Measurements from ENCODE around the gene ST8SIA1.

Gene ST8SIA1

DNA sequence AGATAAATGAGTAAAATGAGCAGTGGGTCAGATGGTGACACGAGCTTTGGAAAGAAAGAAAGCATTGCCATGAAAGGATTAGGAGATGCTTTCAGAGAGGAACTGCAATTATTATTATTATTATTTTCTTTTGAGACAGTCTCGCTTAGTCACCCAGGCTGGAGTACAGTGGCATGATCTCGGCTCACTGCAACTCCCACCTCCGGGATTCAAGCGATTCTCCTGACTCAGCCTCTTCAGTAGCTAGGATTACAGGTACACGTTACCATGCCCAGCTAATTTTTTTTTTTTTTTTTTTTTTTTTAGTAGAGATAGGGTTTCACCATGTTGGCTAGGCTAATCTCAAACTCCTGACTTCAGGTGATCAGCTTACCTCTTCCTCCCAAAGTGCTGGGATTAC, 77.4 kb downstream of the ST8SIA1 start:
- no peaks in the 10 kb centered on the region for H3K9me3 ChIP-seq (replicated peaks; ENCODE audit: insufficient read depth, low read length)

DNA sequence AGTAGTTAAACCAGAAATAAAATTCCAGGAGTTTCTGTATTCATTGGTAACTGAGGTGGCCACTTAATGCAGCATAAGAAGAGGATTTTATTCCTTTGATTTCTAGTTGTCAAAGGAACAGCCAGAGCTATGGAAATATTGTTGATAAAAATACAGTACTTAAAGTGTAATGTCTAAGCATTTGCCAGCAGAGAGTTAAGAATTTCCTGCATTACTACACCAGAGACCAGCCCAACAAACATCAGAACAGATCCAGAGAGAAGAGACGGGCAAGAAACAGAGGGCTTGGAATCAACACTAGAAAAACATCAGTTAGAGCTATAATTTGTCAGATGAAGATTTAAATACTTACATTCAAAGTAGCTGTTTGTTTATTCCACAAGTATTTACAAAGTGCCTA, 77.9 kb downstream of the ST8SIA1 start:
- Histone ChIP-seq H3K9me2 (replicated peaks; ENCODE audit: insufficient read depth, low read length) (no peaks in the 10 kb centered on the region), H3K4me1 (ENCODE audit: low read length) (peaks cover 18% of the 10 kb centered on the region), H3K9ac (ENCODE audit: low read length) (peak overlapping the region; percentile 11; the same call in 1 of the 2 replicates), H3K36me3 (replicated peaks; ENCODE audit: insufficient read depth, low read length) (no peaks in the 10 kb centered on the region), H3K9me3 (replicated peaks; ENCODE audit: insufficient read depth, low read length) (no peaks in the 10 kb centered on the region), H4K20me1 (ENCODE audit: insufficient read depth, low read length) (no peaks in the 10 kb centered on the region), H3F3A (ENCODE audit: insufficient read depth, low read length) (peaks cover 5% of the 10 kb centered on the region), H3K27ac (ENCODE audit: low read length) (peak overlapping the region; percentile 90), H3K4me3 (ENCODE audit: low read length) (no peak overlapping the region), H3K79me2 (ENCODE audit: low read length) (no peaks in the 10 kb centered on the region), H3K4me2 (ENCODE audit: low read depth, low read length) (peak overlapping the region; percentile 88), H2AFZ (ENCODE audit: low read length) (no peak overlapping the region; the same call in 1 of the 2 replicates), H3K27me3 (replicated peaks; ENCODE audit: insufficient read depth, low read length) (no peaks in the 10 kb centered on the region)
- no peak for DNase-seq
- TF ChIP-seq EZH2 (optimal IDR thresholded peaks at IDR 0.05; ENCODE audit: low read depth, low read length), result no peak
- TF ChIP-seq, protein P1, sequence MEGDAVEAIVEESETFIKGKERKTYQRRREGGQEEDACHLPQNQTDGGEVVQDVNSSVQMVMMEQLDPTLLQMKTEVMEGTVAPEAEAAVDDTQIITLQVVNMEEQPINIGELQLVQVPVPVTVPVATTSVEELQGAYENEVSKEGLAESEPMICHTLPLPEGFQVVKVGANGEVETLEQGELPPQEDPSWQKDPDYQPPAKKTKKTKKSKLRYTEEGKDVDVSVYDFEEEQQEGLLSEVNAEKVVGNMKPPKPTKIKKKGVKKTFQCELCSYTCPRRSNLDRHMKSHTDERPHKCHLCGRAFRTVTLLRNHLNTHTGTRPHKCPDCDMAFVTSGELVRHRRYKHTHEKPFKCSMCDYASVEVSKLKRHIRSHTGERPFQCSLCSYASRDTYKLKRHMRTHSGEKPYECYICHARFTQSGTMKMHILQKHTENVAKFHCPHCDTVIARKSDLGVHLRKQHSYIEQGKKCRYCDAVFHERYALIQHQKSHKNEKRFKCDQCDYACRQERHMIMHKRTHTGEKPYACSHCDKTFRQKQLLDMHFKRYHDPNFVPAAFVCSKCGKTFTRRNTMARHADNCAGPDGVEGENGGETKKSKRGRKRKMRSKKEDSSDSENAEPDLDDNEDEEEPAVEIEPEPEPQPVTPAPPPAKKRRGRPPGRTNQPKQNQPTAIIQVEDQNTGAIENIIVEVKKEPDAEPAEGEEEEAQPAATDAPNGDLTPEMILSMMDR (IDR thresholded peaks at IDR 0.05; ENCODE audit: low read length), result no peak
- no peak for TF ChIP-seq EZH2phosphoT487 (IDR thresholded peaks at IDR 0.05; ENCODE audit: low read length)

More for the DNA sequence above, 77.4 kb downstream of the ST8SIA1 start:
- H3K27me3 ChIP-seq (replicated peaks; ENCODE audit: insufficient read depth, low read length), result no peaks in the 10 kb centered on the region
- H3K4me3 ChIP-seq (ENCODE audit: low read length), result no peak overlapping the region
- no peak overlapping the region for H3K9ac ChIP-seq (ENCODE audit: low read length)
- TF ChIP-seq, protein P1 (IDR thresholded peaks at IDR 0.05; ENCODE audit: low read length), result no peak
- TF ChIP-seq EZH2 (optimal IDR thresholded peaks at IDR 0.05; ENCODE audit: low read depth, low read length), result no peak
- no peak overlapping the region for H3K27ac ChIP-seq (ENCODE audit: low read length)
- peaks cover 18% of the 10 kb centered on the region for H3K4me1 ChIP-seq (ENCODE audit: low read length)
- no peaks in the 10 kb centered on the region for H3K36me3 ChIP-seq (replicated peaks; ENCODE audit: insufficient read depth, low read length)
- DNase-seq, result no peak
- peaks cover 5% of the 10 kb centered on the region for H3F3A ChIP-seq (ENCODE audit: insufficient read depth, low read length)
- H2AFZ ChIP-seq (ENCODE audit: low read length), result no peak overlapping the region
- H3K79me2 ChIP-seq (ENCODE audit: low read length), result no peaks in the 10 kb centered on the region
- H4K20me1 ChIP-seq (ENCODE audit: insufficient read depth, low read length), result no peaks in the 10 kb centered on the region
- H3K4me2 ChIP-seq (ENCODE audit: low read depth, low read length), result no peak overlapping the region
- H3K9me2 ChIP-seq (replicated peaks; ENCODE audit: insufficient read depth, low read length), result no peaks in the 10 kb centered on the region

DNA sequence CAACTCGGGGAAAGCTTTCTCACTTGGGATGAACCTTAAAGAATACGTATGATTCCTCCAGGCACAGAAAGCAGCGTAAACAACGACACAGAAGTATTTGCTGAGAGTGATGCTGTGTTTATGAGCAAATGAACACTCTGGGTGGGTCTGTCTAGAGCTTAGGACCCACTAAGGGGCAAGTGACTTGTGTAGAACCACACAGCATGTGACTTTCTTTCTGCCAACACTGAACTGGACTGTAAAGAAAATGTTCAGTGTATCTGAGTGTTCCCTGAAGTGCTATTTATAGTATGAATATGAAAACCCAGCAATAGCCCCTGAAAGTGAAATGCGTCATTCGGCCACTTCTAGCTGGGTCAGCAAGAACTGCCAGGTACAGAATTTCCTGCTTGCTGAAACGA, 78.5 kb downstream of the ST8SIA1 start:
- no peaks in the 10 kb centered on the region for H3K9me2 ChIP-seq (replicated peaks; ENCODE audit: insufficient read depth, low read length)
- H3F3A ChIP-seq (ENCODE audit: insufficient read depth, low read length), result peaks cover 5% of the 10 kb centered on the region
- peaks cover 18% of the 10 kb centered on the region for H3K4me1 ChIP-seq (ENCODE audit: low read length)

More for the DNA sequence above, 78.5 kb downstream of the ST8SIA1 start:
- Histone ChIP-seq H3K79me2 (ENCODE audit: low read length) (no peaks in the 10 kb centered on the region), H3K9me3 (replicated peaks; ENCODE audit: insufficient read depth, low read length) (no peaks in the 10 kb centered on the region), H3K4me2 (ENCODE audit: low read depth, low read length) (peak overlapping the region; percentile 88), H3K9ac (ENCODE audit: low read length) (peak overlapping the region; percentile 65), H3K36me3 (replicated peaks; ENCODE audit: insufficient read depth, low read length) (no peaks in the 10 kb centered on the region), H3K27ac (ENCODE audit: low read length) (peak overlapping the region; percentile 90), H4K20me1 (ENCODE audit: insufficient read depth, low read length) (no peaks in the 10 kb centered on the region), H3K4me3 (ENCODE audit: low read length) (peak overlapping the region; percentile 36), H2AFZ (ENCODE audit: low read length) (peak overlapping the region; percentile 39; the same call in 1 of the 2 replicates), H3K27me3 (replicated peaks; ENCODE audit: insufficient read depth, low read length) (no peaks in the 10 kb centered on the region)
- TF ChIP-seq, protein P1 (IDR thresholded peaks at IDR 0.05; ENCODE audit: low read length), result no peak
- TF ChIP-seq EZH2 (optimal IDR thresholded peaks at IDR 0.05; ENCODE audit: low read depth, low read length), result no peak
- no peak for TF ChIP-seq EZH2phosphoT487 (IDR thresholded peaks at IDR 0.05; ENCODE audit: low read length)
- peak; percentile 87 for DNase-seq
